Breast epithelium (tissue), 3 donors: Measurements from ENCODE around the gene SLC12A2.

ENCODE experiments used
- POLR2A ChIP-seq: fragments of 450-650 bp; IDR thresholded peaks from one replicate; pipeline ENCODE4 v1.6.1; 2016; ENCODE audit warnings: antibody characterized with exemption, mild to moderate bottlenecking, moderate library complexity
- POLR2AphosphoS5 ChIP-seq, 3 donors: sonication (generic); formaldehyde crosslinking; IDR thresholded peaks; one replicate each; pipeline ENCODE4 v1.6.1; 2017; ENCODE audit warnings: antibody characterized with exemption in 3 of 3
- TF ChIP-seq, protein P1 (sequence below), 3 donors: fragments of 450-650 bp; IDR thresholded peaks; one replicate each; pipeline ENCODE4 v1.5.1; 2016 to 2017; ENCODE audit warnings: antibody characterized with exemption in 3 of 3, mild to moderate bottlenecking in 3 of 3, moderate library complexity in 3 of 3

DNA sequence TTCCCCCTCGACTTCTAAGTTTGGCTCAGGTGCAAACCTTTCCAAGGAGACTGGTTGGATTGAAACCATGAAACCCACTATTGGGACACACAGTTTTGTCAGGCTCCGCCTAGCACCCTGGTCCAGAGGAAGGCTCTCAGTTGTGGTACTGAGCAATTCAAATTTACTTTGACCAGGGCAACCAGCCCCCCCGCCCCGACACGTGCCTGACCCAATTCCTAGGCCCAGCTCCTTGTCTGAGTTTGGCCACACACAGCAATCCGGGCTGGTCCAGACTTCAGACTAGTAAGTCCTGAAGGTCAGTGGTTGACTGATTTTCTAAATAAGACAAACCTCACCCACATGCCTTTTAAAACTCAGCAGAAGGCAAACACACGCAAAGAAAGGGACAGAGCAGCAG is 132.7 kb downstream of the SLC12A2 start:
- no peak for TF ChIP-seq POLR2A
- TF ChIP-seq, protein P1, sequence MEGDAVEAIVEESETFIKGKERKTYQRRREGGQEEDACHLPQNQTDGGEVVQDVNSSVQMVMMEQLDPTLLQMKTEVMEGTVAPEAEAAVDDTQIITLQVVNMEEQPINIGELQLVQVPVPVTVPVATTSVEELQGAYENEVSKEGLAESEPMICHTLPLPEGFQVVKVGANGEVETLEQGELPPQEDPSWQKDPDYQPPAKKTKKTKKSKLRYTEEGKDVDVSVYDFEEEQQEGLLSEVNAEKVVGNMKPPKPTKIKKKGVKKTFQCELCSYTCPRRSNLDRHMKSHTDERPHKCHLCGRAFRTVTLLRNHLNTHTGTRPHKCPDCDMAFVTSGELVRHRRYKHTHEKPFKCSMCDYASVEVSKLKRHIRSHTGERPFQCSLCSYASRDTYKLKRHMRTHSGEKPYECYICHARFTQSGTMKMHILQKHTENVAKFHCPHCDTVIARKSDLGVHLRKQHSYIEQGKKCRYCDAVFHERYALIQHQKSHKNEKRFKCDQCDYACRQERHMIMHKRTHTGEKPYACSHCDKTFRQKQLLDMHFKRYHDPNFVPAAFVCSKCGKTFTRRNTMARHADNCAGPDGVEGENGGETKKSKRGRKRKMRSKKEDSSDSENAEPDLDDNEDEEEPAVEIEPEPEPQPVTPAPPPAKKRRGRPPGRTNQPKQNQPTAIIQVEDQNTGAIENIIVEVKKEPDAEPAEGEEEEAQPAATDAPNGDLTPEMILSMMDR (IDR thresholded peaks at IDR 0.05) = no peak
- no peak for TF ChIP-seq POLR2AphosphoS5 (IDR thresholded peaks at IDR 0.05)
